ENCODE measurements around the gene ZNHIT3.

GRCh38 chr17:36544307-36545076, 58.0 kb downstream of the ZNHIT3 start, which contains the start of gene GGNBP2:
- TF ChIP-seq CTCF (IDR thresholded peaks at IDR 0.05; ENCODE audit: poor library complexity), result no peak
- no peak for TF ChIP-seq EZH2 (IDR thresholded peaks at IDR 0.05; ENCODE audit: borderline replicate concordance)
- TF ChIP-seq EZH2phosphoT487 (IDR thresholded peaks at IDR 0.05; ENCODE audit: low read depth, severe bottlenecking, unreplicated experiment), result no peak
